Measurements from ENCODE around the gene ATRN.
"Not testable (repeated sequence)": the region's sequence is repeated elsewhere in the genome, so short reads cannot be mapped to it uniquely, and the experiment has no call there.

The ATRN gene

DNA sequence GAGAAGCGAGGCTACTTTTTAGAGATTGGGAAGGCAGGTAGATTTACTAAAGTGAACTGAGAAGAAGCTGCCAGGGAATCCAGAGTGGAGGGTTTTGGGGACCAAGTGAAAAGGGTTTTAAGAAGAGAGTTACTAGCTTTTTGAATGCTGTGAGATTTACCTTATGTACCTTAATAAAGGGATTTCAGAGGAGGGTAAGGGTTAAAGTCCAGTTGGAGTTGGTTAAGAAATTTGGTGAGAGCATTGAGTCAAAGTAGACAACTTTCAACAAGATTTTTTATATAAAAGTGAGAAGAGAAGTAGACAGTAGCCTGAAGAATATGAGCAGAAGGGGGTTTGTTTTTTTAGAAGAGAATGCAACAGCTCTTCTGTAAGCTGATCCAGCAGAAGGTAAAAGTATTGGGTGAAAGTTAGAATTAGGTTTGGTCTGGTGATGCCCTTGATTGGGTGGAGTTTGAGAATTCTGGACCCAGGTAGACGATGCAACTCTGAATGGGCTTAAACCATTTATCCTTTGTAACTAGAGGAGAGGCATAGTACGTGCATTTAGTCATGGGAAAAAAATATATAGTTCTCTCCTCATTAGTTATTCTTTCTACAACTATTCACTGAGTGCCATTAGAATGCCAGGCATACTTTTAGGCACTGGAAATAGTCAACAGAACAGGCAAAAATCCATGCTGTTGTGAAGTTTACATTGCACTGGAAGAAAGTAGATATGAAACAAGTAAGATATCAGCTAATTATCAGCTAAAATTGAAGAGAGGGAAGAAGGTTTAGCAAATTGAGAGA lies 44.8 kb downstream of the ATRN start:
- POLR2A ChIA-PET, result no interaction called here
- TF ChIP-seq, protein P1, sequence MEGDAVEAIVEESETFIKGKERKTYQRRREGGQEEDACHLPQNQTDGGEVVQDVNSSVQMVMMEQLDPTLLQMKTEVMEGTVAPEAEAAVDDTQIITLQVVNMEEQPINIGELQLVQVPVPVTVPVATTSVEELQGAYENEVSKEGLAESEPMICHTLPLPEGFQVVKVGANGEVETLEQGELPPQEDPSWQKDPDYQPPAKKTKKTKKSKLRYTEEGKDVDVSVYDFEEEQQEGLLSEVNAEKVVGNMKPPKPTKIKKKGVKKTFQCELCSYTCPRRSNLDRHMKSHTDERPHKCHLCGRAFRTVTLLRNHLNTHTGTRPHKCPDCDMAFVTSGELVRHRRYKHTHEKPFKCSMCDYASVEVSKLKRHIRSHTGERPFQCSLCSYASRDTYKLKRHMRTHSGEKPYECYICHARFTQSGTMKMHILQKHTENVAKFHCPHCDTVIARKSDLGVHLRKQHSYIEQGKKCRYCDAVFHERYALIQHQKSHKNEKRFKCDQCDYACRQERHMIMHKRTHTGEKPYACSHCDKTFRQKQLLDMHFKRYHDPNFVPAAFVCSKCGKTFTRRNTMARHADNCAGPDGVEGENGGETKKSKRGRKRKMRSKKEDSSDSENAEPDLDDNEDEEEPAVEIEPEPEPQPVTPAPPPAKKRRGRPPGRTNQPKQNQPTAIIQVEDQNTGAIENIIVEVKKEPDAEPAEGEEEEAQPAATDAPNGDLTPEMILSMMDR (IDR thresholded peaks at IDR 0.05; ENCODE audit: insufficient read depth, low read length, missing control alignments), result no peak
- CTCF ChIA-PET, result interaction anchor here (2.3 kb wide), 1 partner anchor 48 kb away, joined by 8 read pairs; no protein-coding TSS in a partner anchor
- peak; percentile 24 for DNase-seq (ENCODE audit: low read depth, low spot score)
- no peak overlapping the region for H3K4me3 ChIP-seq (ENCODE audit: low read depth, low read length)

DNA sequence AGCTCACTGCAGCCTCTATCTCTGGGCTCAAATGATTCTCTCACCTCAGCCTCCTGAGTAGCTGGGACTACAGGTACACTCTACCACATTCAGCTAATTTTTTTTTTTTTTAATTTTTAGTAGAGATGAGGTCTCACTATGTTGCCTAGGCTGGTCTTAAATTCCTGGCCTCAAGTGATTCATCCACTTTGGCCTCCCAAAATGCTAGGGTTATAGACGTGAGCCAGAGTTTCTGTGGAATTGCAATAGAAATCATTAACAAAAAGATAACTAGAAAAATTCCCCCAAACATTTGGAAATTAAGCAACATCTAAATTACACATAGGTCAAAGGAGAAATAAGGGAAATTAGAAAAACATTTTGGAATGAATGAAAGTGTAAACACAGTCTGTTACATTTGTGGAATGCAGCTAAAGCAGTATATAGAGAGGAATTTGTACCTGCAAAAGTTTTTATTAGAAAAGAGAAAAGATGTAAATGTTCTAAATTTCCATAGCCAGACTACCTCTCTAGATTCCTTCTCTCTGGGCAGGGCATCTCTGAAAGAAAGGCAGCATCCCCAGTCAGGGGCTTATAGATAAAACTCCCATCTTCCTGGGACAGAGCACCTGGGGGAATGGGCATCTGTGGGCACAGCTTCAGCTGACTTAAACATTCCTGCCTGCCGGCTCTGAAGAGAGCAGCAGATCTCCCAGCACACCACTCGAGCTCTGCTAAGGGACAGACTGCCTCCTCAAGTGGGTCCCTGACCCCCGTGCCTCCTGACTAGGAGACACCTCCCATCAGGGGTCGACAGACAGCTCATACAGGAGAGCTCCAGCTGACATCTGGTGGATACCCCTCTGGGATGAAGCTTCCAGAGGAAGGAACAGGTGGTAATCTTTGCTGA lies 51.3 kb downstream of the ATRN start:
- CTCF ChIA-PET, result no interaction called here
- no peak for DNase-seq (ENCODE audit: low read depth, low spot score)
- H3K4me3 ChIP-seq (ENCODE audit: low read depth, low read length), result no peak overlapping the region
- POLR2A ChIA-PET, result no interaction called here
- TF ChIP-seq, protein P1 (IDR thresholded peaks at IDR 0.05; ENCODE audit: insufficient read depth, low read length, missing control alignments), result no peak

DNA sequence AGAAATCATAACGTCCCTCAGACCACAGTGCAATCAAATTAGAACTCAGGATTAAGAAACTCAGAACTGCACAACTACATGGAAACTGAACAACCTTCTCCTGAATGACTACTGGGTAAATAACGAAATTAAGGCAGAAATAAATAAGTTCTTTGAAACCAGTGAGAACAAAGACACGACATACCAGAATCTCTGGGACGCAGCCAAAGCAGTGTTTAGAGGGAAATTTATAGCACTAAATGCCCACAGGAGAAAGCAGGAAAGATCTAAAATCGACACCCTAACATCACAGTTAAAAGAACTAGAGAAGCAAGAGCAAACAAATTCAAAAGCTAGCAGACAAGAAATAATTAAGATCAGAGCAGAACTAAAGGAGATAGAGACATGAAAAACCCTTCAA lies 53.9 kb downstream of the ATRN start:
- H3K4me3 ChIP-seq (ENCODE audit: low read depth, low read length); POLR2A ChIA-PET; CTCF ChIA-PET; DNase-seq (ENCODE audit: low read depth, low spot score): not testable (repeated sequence)

DNA sequence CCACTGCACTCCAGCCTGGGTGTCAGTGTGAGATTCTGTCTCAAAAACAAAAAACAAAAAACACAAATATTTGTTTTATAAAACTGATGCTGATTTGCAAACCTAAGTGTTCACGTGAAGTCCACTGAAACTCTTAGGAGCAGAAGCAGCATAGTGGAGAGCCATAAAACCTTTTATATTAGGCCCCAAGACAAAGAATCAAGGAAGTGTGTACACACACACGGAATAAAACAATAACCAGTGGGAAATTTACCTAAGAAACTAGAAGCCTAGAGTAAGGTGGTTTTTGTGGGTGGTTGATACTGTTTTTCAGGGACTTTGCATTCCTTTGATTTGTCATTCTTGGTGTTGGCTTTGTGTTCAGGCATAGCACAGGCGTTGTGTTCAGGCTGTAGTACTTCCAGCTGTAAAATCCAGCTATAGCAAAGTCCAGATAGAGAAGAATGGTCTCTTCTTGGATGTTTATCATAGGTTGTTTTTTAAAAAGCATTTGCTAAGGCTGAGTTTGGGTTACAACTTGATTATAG lies 61.3 kb downstream of the ATRN start:
- no peak overlapping the region for H3K4me3 ChIP-seq (ENCODE audit: low read depth, low read length)
- POLR2A ChIA-PET, result no interaction called here
- CTCF ChIA-PET, result no interaction called here
- TF ChIP-seq, protein P1 (IDR thresholded peaks at IDR 0.05; ENCODE audit: insufficient read depth, low read length, missing control alignments), result no peak
- DNase-seq (ENCODE audit: low read depth, low spot score), result no peak

DNA sequence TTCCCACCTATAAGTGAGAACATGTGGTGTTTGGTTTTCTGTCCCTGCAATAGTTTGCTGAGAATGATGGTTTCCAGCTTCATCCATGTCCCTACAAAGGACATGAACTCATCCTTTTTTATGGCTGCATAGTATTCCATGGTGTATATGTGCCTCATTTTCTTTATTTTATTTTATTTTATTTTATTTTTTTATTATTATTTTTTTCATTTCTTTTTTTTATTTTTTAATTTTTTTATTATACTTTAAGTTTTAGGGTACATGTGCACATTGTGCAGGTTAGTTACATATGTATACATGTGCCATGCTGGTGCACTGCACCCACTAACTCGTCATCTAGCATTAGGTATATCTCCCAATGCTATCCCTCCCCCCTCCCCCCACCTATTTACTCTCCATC lies 66.9 kb downstream of the ATRN start:
- H3K4me3 ChIP-seq (ENCODE audit: low read depth, low read length); CTCF ChIA-PET; POLR2A ChIA-PET; DNase-seq (ENCODE audit: low read depth, low spot score): not testable (repeated sequence)

DNA sequence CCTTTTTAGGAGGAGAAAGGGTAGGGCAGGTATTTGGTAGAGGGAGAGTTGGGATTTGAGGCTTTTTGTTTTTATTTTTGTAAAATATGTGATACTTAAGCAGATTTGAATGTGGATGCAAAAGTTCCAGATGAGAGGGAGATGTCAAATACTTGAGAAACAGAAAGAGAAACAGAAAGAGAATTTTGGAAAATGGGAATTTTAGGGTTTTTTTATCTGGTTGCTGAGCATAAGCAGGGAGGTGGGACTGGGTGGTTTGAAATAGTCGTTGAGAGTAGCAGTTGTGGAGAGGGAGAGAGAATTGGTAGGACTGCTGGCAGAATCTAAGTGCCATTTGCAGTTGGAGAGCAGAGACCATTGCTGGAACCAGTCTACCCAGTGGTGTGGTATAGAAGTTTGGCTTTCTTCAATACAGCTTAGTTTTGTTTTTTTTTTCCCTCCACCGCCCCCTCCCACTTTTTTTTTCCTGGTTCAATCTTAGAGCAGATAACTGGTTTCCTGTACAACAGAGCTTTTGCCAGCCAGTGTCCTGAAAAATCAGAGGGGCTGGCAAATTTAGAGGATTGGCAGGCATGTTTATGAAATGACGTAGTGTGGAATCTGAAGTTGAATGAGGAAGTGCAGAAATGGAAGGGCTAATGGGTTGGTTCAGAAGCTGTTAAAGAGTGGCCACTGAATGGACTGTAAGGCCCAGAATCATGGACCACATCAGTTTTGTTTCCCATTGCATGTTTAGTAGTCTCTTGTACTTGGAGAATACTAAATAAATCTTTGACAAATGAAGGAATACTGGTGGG lies 68.7 kb downstream of the ATRN start:
- POLR2A ChIA-PET, result no interaction called here
- TF ChIP-seq, protein P1 (IDR thresholded peaks at IDR 0.05; ENCODE audit: insufficient read depth, low read length, missing control alignments), result no peak
- CTCF ChIA-PET, result interaction anchor here (1.6 kb wide), 1 partner anchor 23 kb away, joined by 4 read pairs; no protein-coding TSS in a partner anchor

More for the DNA sequence above, 68.7 kb downstream of the ATRN start:
- DNase-seq (ENCODE audit: low read depth, low spot score), result no peak
- no peak overlapping the region for H3K4me3 ChIP-seq (ENCODE audit: low read depth, low read length)
